GM18505 (cell line): ENCODE data around the gene ANKZF1.

Experiments
- ATAC-seq: cut with Tn5 transposase; IDR thresholded peaks from one replicate; pipeline ENCODE4 v1.9.1; 2021; ENCODE audit not compliant: unreplicated experiment
- POLR2A ChIP-seq: IDR thresholded peaks from 4 replicates; pipeline ENCODE4 v1.6.1; 2011; ENCODE audit warnings: borderline replicate concordance; ENCODE audit not compliant: insufficient read depth, insufficient read length; ENCODE audit errors: extremely low read depth

The ANKZF1 gene

GRCh38 chr2:219269362-219270054 is 39.9 kb downstream of the ANKZF1 start:
- ATAC-seq, result no peak
- TF ChIP-seq POLR2A, result no peak

DNA sequence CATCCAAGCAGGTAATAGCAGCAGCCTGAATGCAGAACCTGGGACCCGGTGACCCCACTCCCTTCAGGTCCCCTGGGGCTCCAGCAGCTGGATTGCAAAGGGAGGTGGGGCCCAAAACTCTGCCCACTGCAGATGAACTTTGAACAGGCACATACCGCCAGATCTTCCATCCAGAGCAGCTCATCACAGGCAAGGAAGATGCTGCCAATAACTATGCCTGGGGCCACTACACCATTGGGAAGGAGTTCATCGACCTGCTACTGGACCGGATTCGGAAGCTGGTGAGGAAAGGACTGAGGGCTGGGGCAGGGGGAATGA is 40.4 kb downstream of the ANKZF1 start:
- no peak for TF ChIP-seq POLR2A
- ATAC-seq, result no peak

DNA sequence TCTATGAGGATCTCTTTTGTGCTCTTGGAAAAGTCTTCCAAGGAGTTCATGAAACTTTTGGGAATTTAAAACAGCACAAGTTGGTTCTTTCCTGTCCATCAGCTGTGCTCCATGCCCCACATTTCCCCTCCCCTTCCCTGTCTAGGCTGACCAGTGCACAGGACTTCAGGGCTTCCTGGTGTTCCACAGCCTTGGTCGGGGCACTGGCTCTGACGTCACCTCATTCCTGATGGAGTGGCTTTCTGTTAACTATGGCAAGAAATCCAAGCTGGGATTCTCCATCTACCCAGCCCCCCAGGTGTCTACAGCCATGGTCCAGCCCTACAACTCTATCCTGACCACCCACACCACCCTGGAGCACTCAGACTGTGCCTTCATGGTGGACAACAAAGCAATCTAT is 41.4 kb downstream of the ANKZF1 start:
- no peak for ATAC-seq
- no peak for TF ChIP-seq POLR2A

DNA sequence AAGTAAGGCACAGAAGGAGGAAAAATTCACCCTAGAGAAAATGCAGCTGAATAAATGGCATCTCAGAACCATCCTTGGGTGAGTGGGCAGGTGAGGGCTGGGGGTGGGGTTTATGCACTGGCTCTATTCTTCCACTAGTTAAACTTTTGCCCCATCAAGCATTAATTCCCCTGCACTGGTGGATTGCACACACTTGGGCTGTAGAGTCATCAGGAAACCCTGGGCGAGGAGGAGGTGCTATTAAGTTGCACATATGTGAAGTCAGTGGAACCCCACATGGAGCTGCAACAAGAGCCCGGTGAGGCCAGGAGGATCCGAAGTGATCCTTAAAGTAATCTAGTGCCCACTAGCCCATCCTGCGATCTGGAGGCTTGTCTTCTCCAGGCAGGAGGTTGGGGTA is 42.8 kb downstream of the ANKZF1 start:
- no peak for ATAC-seq
- TF ChIP-seq POLR2A, result no peak

DNA sequence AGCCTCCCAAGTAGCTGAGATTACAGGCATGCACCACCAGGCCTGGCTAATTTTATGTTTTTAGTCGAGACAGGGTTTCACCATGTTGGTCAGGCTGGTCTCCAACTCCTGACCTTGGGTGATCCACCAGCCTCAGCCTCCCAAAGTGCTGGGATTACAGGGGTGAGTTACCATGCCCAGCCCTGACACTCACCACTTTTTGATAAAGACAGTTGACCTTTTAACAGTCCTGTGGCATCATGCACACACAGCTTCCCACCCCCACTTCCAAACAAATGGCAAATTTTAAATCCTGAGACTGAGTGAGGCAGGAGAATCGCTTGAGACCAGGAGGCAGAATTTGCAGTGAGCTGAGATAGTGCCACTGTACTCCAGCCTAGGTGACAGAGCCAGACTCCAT is 43.4 kb downstream of the ANKZF1 start:
- no peak for TF ChIP-seq POLR2A
- no peak for ATAC-seq

- ATAC-seq, result no peak
- no peak for TF ChIP-seq POLR2A
Observed at GRCh38 chr2:219273937-219274336, 44.3 kb downstream of the ANKZF1 start.

DNA sequence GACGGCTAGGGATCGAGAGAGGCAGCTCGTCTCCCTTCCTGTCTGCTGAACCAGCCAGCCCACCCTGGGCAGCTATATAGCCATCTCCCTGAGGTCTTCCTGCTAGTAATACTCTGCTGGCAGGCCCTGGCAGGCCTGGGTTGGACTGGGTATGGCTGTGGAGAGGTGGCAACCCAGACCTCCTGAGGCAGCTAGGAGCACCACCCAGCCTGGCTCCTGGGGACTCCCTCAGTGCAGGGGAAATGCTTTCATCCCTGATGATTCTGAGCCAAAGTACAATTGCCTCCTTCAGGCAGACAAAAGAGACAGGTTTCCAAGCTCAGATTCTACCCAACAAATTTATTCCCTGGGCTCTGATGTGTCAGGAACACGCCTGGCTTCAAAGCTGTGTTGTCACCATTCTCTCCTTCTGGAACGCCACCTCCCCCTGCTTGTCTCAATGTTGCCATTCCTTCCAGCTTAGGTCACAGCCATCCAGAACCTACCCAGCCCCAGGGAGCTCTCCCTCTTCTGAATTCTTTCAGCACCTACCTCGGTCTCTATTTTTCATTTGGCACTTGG is 44.8 kb downstream of the ANKZF1 start:
- ATAC-seq, result no peak
- no peak for TF ChIP-seq POLR2A

- ATAC-seq, result no peak
- peak; percentile 49 for TF ChIP-seq POLR2A
Observed at GRCh38 chr2:219277703-219278654, 48.4 kb downstream of the ANKZF1 start.

GRCh38 chr2:219278655-219279150 is 49.1 kb downstream of the ANKZF1 start:
- no peak for ATAC-seq
- no peak for TF ChIP-seq POLR2A

DNA sequence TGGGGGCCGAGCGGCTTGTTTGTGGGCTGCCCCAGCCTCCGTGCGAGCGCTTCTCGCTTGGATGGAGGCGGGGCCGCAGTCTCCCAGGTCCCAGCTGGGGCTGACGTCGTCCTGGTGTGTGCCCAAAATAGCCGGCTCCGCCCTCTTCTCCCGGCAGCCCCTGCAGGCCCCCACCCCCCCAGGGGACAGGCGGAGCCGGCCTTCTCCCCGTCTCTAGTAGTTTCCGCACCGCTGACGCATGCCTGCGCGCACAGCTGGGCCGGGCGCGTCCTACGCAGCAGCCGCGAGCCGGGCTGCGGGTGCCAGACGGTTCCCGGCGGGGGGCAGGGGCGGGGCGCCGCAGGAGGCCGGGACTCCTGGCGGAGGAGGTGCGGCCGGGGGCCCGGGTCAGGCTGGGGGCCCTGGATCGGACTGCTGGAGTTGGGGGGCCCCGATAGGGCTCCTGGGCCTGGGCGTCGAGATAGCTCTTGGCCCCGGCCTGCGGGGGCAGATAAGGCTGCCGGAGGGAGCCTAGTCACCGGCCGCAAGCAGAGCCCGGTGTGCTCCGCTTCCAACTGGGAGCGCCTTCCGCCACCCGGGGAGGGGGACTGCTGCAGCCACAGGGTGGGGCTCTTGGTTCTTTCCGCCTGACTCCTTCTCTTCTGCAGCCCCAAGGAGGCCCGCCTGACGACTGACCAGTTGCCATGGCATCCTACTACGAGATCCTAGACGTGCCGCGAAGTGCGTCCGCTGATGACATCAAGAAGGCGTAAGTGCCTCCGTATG is 49.7 kb downstream of the ANKZF1 start, which contains the start of gene DNAJB2:
Gene DNAJB2, plus strand, starts transcription at position 216 of the 765 bp plus-strand sequence. Its CDS starts 468 bp downstream, at position 684.
- peak; percentile 85 for TF ChIP-seq POLR2A
- ATAC-seq, result peak; percentile 85

GRCh38 chr2:219279916-219280516 is 50.4 kb downstream of the ANKZF1 start:
- no peak for ATAC-seq
- no peak for TF ChIP-seq POLR2A

DNA sequence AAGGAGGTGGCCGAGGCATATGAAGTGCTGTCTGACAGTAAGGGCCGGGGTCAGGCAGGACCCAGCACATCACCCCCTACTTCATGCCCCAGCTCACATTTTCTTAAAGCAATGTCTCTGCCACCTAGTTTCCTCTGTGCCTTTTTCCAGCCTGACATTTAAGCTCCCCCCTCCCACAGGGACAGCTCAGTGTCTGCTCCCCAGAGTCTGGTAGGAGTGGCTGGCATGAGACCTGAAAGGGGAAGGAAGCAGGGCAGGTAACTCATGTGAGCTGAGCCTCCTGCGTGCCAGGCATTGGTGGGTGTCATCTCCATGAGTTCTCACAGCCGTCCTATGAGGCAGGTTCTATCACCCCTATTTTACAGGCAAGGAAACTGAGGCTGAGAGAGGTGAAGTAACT is 51.0 kb downstream of the ANKZF1 start:
- no peak for TF ChIP-seq POLR2A
- ATAC-seq, result no peak
